Liver (tissue), 9 donors: ENCODE data around the gene DDX41. TPM values are rescaled to one million over a fixed set of nuclear protein-coding genes. Genes with fewer than 3 reads are reported as not detected.

Experiments
- DNase-seq: peaks from one replicate; pipeline ENCODE4 v3.0.0-alpha.2; 2017; ENCODE audit warnings: low spot score
- H3K27ac ChIP-seq, 2 donors: one replicate each; pipeline ENCODE4 v1.7.0; 2013; ENCODE audit warnings: inconsistent platforms in 2 of 2, low read length in 2 of 2, control low read depth in 1 of 2, low read depth in 1 of 2, mild to moderate bottlenecking in 1 of 2
- H3K27me3 ChIP-seq, 4 donors: one replicate each; pipeline versions ENCODE4 v1.6.1 to v1.7.0; 2013; ENCODE audit warnings: low read length in 3 of 4, inconsistent platforms in 1 of 4, mild to moderate bottlenecking in 1 of 4, moderate library complexity in 1 of 4; ENCODE audit not compliant: control insufficient read depth in 4 of 4, insufficient read depth in 4 of 4
- H3K36me3 ChIP-seq, 4 donors: one replicate each; pipeline versions ENCODE4 v1.6.1 to v1.7.0; 2013; ENCODE audit warnings: low read length in 3 of 4, mild to moderate bottlenecking in 3 of 4, low read depth in 1 of 4, moderate library complexity in 1 of 4; ENCODE audit not compliant: control insufficient read depth in 4 of 4, insufficient read depth in 3 of 4
- H3K4me1 ChIP-seq, 4 donors: one replicate each; pipeline versions ENCODE4 v1.6.1 to v1.7.0; 2013; ENCODE audit warnings: low read length in 3 of 4, mild to moderate bottlenecking in 3 of 4, moderate library complexity in 1 of 4; ENCODE audit not compliant: control insufficient read depth in 4 of 4, insufficient read depth in 4 of 4
- H3K4me3 ChIP-seq, 3 donors: one replicate each; pipeline versions ENCODE4 v1.6.1 to v1.7.0; 2013; ENCODE audit warnings: low read length in 3 of 3, control low read depth in 1 of 3, low read depth in 1 of 3, mild to moderate bottlenecking in 1 of 3
- H3K9ac ChIP-seq, 2 donors: one replicate each; pipeline ENCODE4 v1.7.0; 2013; ENCODE audit warnings: low read length in 2 of 2, mild to moderate bottlenecking in 2 of 2, moderate library complexity in 2 of 2, control low read depth in 1 of 2, low read depth in 1 of 2
- H3K9me3 ChIP-seq, 4 donors: one replicate each; pipeline versions ENCODE4 v1.6.1 to v1.7.0; 2013; ENCODE audit warnings: low read length in 3 of 4; ENCODE audit not compliant: control insufficient read depth in 4 of 4
- EGR1 ChIP-seq, 2 donors: IDR thresholded peaks; 2 replicates each; pipeline ENCODE4 v1.6.1; 2016 to 2018; ENCODE audit warnings: antibody characterized with exemption in 2 of 2, low read depth in 2 of 2
- FOXA1 ChIP-seq: IDR thresholded peaks from 2 replicates; pipeline ENCODE4 v1.6.1; 2016; ENCODE audit warnings: antibody characterized with exemption
- FOXA2 ChIP-seq: IDR thresholded peaks from 2 replicates; pipeline ENCODE4 v1.6.1; 2016; ENCODE audit warnings: antibody characterized with exemption
- GABPA ChIP-seq, 2 donors: IDR thresholded peaks in 1 of 2; conservative IDR thresholded peaks in 1 of 2; 2 replicates each; pipeline ENCODE4 v1.6.1; 2016; ENCODE audit warnings: antibody characterized with exemption in 2 of 2, mild to moderate bottlenecking in 1 of 2, moderate library complexity in 1 of 2
- HNF4A ChIP-seq, 2 donors: conservative IDR thresholded peaks; 2 replicates each; pipeline ENCODE4 v1.6.1; 2016; ENCODE audit warnings: antibody characterized with exemption in 2 of 2, mild to moderate bottlenecking in 2 of 2
- HNF4G ChIP-seq: IDR thresholded peaks from 2 replicates; pipeline ENCODE4 v1.6.1; 2016; ENCODE audit warnings: antibody characterized with exemption
- JUND ChIP-seq, 2 donors: IDR thresholded peaks; 2 replicates each; pipeline ENCODE4 v1.6.1; 2016; ENCODE audit warnings: antibody characterized with exemption in 2 of 2
- NR2F2 ChIP-seq: IDR thresholded peaks from 2 replicates; pipeline ENCODE4 v1.6.1; 2016; ENCODE audit warnings: antibody characterized with exemption
- RAD21 ChIP-seq, 2 donors: IDR thresholded peaks; 2 replicates each; pipeline ENCODE4 v1.6.1; 2016; ENCODE audit warnings: antibody characterized with exemption in 2 of 2, mild to moderate bottlenecking in 2 of 2
- RXRA ChIP-seq, 2 donors: IDR thresholded peaks; 2 replicates each; pipeline ENCODE4 v1.6.1; 2017 to 2018; ENCODE audit warnings: antibody characterized with exemption in 2 of 2, mild to moderate bottlenecking in 1 of 2
- SP1 ChIP-seq: IDR thresholded peaks from 2 replicates; pipeline ENCODE4 v1.6.1; 2018; ENCODE audit warnings: antibody characterized with exemption, mild to moderate bottlenecking
- TAF1 ChIP-seq: conservative IDR thresholded peaks from 2 replicates; pipeline ENCODE4 v1.6.1; 2016; ENCODE audit warnings: antibody characterized with exemption, mild to moderate bottlenecking
- YY1 ChIP-seq: IDR thresholded peaks from 2 replicates; pipeline ENCODE4 v1.6.1; 2016; ENCODE audit warnings: antibody characterized with exemption, mild to moderate bottlenecking
- WGBS: extraction: QIAGEN DNeasy Blood & Tissue Kit; methylation state at CpG from one replicate; pipeline ENCODE4 v1.1.7; 2013; 5-methylcytosine and 5-hydroxymethylcytosine counted together
- polyA plus RNA-seq, 2 donors: library from polyadenylated mRNA; stranded (reverse) in 1 of 2; unstranded in 1 of 2; fragments of 200-250 nt in 1 of 2; fragments of >200 nt in 1 of 2; fragmentation: Nextera tagmentation in 1 of 2; extraction: Ambion mirVana in 1 of 2; gene quantifications; one replicate each; pipeline versions ENCODE4 v1.2.1 to v1.2.3, GENCODE V29; 2013 to 2015
- total RNA-seq, 2 donors: library from RNA; depleted of rRNA; stranded (reverse); fragments of >200 nt; gene quantifications; one replicate each; pipeline ENCODE4 v1.2.3, GENCODE V29; 2014
- TF ChIP-seq, protein P1 (sequence below): IDR thresholded peaks from 2 replicates; pipeline ENCODE4 v1.6.1; 2016; ENCODE audit warnings: antibody characterized with exemption
- TF ChIP-seq, protein P2 (sequence below): IDR thresholded peaks from 2 replicates; pipeline ENCODE4 v1.6.1; 2016; ENCODE audit warnings: antibody characterized with exemption
- TF ChIP-seq, protein P3 (sequence below): fragments of 150-350 bp; IDR thresholded peaks from 2 replicates; pipeline ENCODE4 v1.5.1; 2017; ENCODE audit warnings: improper control_type of control experiment, low read depth, low read length; ENCODE audit not compliant: missing input control
- TF ChIP-seq, protein P4 (sequence below): IDR thresholded peaks from 2 replicates; pipeline ENCODE4 v1.6.1; 2016; ENCODE audit warnings: antibody characterized with exemption, mild to moderate bottlenecking
- TF ChIP-seq, protein P5 (sequence below): IDR thresholded peaks from 2 replicates; pipeline ENCODE4 v1.6.1; 2016; ENCODE audit warnings: antibody characterized with exemption
- donor health status: healthy.
- donor health status: healthy.
- donor health status: healthy.
- donor health status: healthy.
- donor health status: healthy.

The DDX41 gene
- total and polyA plus RNA-seq, 4 donors: 20.4 to 58.5 (median 45.6) TPM

DNA sequence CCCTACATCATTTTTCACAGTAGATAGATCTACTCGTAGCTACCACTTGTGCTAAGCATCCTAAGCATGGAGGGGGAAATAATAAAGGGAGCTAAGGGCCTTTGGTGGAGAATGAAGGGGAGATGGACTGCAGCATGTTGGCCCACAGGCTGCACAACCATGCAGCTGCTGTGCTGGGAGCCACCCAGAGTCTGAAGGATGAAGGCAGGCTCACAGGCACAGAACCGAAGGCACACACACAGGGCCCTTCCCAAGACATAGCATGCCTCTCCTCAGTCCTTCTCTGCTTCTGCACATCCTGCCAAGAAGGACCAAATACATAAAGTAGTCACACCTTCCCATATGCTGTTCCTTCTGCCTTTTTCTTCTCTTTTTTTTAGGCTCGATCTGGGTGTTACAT is 31.0 kb upstream of the DDX41 start:
- Histone ChIP-seq H3K9ac (no peak overlapping the region), H3K27ac (peak overlapping the region in 1 of 2 donors; percentile 26)

DNA sequence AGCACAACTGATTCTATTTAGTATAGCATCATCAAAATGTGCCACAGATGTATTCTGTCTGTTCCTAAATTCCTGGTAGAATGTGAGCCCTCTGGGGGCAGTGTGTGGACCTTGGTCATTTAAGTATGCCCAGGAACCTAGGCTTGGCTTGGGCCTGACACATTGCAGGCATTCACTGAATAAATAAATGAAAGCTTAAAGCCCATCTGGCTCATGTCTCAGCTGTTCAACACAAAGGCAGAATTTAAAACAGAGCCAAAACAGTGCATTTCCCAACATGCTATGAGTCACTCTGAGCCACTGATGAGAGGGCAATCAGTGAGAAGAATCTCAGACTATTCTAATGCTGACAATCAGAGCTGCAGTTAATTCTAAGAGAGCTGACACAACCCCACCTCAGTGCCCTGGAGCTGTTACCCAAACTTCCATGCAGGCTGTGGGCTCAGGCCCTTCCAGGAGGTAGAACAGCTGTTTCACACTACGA is 29.5 kb upstream of the DDX41 start:
- peaks cover 7 to 27% (median 14%) of the 10 kb centered on the region in 4 donors for H3K4me1 ChIP-seq
- 85% methylated on average over 1 of the region's 1 CpG for WGBS
- DNase-seq: no peak
- H3K27ac ChIP-seq: peak overlapping the region; percentile 67 to 89
- no peak overlapping the region for H3K9ac ChIP-seq
- H3K9me3 ChIP-seq: no peaks in the 10 kb centered on the region
- H3K36me3 ChIP-seq: peaks cover 0 to 7% (median 2%) of the 10 kb centered on the region in 4 donors
- TF ChIP-seq YY1 (peak; percentile 54), FOXA1 (peak; percentile 30), EGR1 (IDR thresholded peaks at IDR 0.05; ENCODE audit: low read depth in 2 of 2) (no peak), TAF1 (no peak), SP1 (peak; percentile 88), NR2F2 (no peak), GABPA (IDR thresholded peaks at IDR 0.05 in 1 of 2, conservative IDR thresholded peaks at IDR 0.05 in 1 of 2) (no peak), RAD21 (IDR thresholded peaks at IDR 0.05) (peak; percentile 24 to 36), HNF4G (no peak), JUND (IDR thresholded peaks at IDR 0.05) (peak; percentile 97 to 99), FOXA2 (peak; percentile 35), HNF4A (conservative IDR thresholded peaks at IDR 0.05) (peak; percentile 87 to 91), RXRA (IDR thresholded peaks at IDR 0.05) (peak; percentile 51 to 85)
- TF ChIP-seq, protein P1, sequence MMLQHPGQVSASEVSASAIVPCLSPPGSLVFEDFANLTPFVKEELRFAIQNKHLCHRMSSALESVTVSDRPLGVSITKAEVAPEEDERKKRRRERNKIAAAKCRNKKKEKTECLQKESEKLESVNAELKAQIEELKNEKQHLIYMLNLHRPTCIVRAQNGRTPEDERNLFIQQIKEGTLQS: peak; percentile 90
- TF ChIP-seq, protein P2, sequence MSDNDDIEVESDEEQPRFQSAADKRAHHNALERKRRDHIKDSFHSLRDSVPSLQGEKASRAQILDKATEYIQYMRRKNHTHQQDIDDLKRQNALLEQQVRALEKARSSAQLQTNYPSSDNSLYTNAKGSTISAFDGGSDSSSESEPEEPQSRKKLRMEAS: peak; percentile 65
- TF ChIP-seq, protein P3, sequence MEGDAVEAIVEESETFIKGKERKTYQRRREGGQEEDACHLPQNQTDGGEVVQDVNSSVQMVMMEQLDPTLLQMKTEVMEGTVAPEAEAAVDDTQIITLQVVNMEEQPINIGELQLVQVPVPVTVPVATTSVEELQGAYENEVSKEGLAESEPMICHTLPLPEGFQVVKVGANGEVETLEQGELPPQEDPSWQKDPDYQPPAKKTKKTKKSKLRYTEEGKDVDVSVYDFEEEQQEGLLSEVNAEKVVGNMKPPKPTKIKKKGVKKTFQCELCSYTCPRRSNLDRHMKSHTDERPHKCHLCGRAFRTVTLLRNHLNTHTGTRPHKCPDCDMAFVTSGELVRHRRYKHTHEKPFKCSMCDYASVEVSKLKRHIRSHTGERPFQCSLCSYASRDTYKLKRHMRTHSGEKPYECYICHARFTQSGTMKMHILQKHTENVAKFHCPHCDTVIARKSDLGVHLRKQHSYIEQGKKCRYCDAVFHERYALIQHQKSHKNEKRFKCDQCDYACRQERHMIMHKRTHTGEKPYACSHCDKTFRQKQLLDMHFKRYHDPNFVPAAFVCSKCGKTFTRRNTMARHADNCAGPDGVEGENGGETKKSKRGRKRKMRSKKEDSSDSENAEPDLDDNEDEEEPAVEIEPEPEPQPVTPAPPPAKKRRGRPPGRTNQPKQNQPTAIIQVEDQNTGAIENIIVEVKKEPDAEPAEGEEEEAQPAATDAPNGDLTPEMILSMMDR: no peak
- TF ChIP-seq, protein P4, sequence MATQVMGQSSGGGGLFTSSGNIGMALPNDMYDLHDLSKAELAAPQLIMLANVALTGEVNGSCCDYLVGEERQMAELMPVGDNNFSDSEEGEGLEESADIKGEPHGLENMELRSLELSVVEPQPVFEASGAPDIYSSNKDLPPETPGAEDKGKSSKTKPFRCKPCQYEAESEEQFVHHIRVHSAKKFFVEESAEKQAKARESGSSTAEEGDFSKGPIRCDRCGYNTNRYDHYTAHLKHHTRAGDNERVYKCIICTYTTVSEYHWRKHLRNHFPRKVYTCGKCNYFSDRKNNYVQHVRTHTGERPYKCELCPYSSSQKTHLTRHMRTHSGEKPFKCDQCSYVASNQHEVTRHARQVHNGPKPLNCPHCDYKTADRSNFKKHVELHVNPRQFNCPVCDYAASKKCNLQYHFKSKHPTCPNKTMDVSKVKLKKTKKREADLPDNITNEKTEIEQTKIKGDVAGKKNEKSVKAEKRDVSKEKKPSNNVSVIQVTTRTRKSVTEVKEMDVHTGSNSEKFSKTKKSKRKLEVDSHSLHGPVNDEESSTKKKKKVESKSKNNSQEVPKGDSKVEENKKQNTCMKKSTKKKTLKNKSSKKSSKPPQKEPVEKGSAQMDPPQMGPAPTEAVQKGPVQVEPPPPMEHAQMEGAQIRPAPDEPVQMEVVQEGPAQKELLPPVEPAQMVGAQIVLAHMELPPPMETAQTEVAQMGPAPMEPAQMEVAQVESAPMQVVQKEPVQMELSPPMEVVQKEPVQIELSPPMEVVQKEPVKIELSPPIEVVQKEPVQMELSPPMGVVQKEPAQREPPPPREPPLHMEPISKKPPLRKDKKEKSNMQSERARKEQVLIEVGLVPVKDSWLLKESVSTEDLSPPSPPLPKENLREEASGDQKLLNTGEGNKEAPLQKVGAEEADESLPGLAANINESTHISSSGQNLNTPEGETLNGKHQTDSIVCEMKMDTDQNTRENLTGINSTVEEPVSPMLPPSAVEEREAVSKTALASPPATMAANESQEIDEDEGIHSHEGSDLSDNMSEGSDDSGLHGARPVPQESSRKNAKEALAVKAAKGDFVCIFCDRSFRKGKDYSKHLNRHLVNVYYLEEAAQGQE: peak; percentile 52
- TF ChIP-seq, protein P5, sequence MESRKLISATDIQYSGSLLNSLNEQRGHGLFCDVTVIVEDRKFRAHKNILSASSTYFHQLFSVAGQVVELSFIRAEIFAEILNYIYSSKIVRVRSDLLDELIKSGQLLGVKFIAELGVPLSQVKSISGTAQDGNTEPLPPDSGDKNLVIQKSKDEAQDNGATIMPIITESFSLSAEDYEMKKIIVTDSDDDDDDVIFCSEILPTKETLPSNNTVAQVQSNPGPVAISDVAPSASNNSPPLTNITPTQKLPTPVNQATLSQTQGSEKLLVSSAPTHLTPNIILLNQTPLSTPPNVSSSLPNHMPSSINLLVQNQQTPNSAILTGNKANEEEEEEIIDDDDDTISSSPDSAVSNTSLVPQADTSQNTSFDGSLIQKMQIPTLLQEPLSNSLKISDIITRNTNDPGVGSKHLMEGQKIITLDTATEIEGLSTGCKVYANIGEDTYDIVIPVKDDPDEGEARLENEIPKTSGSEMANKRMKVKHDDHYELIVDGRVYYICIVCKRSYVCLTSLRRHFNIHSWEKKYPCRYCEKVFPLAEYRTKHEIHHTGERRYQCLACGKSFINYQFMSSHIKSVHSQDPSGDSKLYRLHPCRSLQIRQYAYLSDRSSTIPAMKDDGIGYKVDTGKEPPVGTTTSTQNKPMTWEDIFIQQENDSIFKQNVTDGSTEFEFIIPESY: peak; percentile 56
- H3K4me3 ChIP-seq: no peak overlapping the region
- H3K27me3 ChIP-seq: no peaks in the 10 kb centered on the region

More for the DNA sequence above, 31.0 kb upstream of the DDX41 start:
- WGBS: 86% methylated on average over 3 of the region's 3 CpGs
- DNase-seq: no peak
- no peak for TF ChIP-seq HNF4G
- TF ChIP-seq, protein P3: no peak
- Histone ChIP-seq H3K4me1 (peaks cover 10 to 34% (median 19%) of the 10 kb centered on the region in 4 donors), H3K36me3 (peaks cover 0 to 7% (median 3%) of the 10 kb centered on the region in 4 donors), H3K27me3 (no peaks in the 10 kb centered on the region), H3K4me3 (no peak overlapping the region), H3K9me3 (no peaks in the 10 kb centered on the region)
